Neural cell (in vitro differentiated cells): ENCODE measurements around the gene CYCS.

ENCODE experiments used
- MXI1 ChIP-seq: fragments of 450-650 bp; conservative IDR thresholded peaks from 2 replicates; pipeline ENCODE4 v1.6.1; 2014; ENCODE audit warnings: antibody characterized with exemption, mild to moderate bottlenecking; ENCODE audit not compliant: poor library complexity, severe bottlenecking
- POLR2AphosphoS5 ChIP-seq: IDR thresholded peaks from 2 replicates; pipeline ENCODE4 v1.6.1; 2012
- TF ChIP-seq, protein P1 (sequence below): fragments of 450-650 bp; IDR thresholded peaks from 2 replicates; pipeline ENCODE4 v1.5.1; 2014; ENCODE audit warnings: antibody characterized with exemption, mild to moderate bottlenecking, moderate library complexity; ENCODE audit not compliant: poor library complexity, severe bottlenecking
- TF ChIP-seq, protein P2 (sequence below): IDR thresholded peaks from 2 replicates; pipeline ENCODE4 v1.6.1; 2012; ENCODE audit warnings: borderline replicate concordance

DNA sequence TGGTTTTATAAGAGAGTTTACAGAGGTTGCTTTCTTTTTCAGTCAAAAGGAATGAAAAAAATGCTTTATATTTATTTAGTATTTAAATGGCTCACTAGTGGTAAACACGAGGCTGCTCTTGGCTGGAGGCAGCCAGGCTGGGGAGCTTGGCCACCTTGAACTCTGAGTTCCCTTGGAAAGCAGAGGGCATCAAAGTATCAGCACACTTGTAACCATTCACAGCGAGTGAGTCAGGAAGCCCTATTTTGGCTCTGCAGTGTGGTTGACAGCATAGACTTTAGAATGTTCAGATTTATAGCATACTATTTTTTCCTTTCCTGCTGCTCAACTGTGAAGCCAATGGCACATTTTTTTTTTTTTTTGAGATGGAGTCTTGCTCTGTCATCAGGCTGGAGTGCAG, 51.6 kb downstream of the CYCS start:
- TF ChIP-seq, protein P1, sequence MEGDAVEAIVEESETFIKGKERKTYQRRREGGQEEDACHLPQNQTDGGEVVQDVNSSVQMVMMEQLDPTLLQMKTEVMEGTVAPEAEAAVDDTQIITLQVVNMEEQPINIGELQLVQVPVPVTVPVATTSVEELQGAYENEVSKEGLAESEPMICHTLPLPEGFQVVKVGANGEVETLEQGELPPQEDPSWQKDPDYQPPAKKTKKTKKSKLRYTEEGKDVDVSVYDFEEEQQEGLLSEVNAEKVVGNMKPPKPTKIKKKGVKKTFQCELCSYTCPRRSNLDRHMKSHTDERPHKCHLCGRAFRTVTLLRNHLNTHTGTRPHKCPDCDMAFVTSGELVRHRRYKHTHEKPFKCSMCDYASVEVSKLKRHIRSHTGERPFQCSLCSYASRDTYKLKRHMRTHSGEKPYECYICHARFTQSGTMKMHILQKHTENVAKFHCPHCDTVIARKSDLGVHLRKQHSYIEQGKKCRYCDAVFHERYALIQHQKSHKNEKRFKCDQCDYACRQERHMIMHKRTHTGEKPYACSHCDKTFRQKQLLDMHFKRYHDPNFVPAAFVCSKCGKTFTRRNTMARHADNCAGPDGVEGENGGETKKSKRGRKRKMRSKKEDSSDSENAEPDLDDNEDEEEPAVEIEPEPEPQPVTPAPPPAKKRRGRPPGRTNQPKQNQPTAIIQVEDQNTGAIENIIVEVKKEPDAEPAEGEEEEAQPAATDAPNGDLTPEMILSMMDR = no peak
- TF ChIP-seq POLR2AphosphoS5 = no peak
- TF ChIP-seq MXI1 = no peak
- TF ChIP-seq, protein P2, sequence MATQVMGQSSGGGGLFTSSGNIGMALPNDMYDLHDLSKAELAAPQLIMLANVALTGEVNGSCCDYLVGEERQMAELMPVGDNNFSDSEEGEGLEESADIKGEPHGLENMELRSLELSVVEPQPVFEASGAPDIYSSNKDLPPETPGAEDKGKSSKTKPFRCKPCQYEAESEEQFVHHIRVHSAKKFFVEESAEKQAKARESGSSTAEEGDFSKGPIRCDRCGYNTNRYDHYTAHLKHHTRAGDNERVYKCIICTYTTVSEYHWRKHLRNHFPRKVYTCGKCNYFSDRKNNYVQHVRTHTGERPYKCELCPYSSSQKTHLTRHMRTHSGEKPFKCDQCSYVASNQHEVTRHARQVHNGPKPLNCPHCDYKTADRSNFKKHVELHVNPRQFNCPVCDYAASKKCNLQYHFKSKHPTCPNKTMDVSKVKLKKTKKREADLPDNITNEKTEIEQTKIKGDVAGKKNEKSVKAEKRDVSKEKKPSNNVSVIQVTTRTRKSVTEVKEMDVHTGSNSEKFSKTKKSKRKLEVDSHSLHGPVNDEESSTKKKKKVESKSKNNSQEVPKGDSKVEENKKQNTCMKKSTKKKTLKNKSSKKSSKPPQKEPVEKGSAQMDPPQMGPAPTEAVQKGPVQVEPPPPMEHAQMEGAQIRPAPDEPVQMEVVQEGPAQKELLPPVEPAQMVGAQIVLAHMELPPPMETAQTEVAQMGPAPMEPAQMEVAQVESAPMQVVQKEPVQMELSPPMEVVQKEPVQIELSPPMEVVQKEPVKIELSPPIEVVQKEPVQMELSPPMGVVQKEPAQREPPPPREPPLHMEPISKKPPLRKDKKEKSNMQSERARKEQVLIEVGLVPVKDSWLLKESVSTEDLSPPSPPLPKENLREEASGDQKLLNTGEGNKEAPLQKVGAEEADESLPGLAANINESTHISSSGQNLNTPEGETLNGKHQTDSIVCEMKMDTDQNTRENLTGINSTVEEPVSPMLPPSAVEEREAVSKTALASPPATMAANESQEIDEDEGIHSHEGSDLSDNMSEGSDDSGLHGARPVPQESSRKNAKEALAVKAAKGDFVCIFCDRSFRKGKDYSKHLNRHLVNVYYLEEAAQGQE = no peak
